HepG2 (cell line): Measurements from ENCODE around the gene LBX2. TPM values are rescaled to one million over a fixed set of nuclear protein-coding genes. Genes with fewer than 3 reads are reported as not detected.

ENCODE experiments used
- ELF3 ChIP-seq: IDR thresholded peaks from 2 replicates; pipeline ENCODE4 v1.6.1; 2016; ENCODE audit warnings: missing genetic modification reagents, missing compliant biosample characterization
- FOXA1 ChIP-seq, 2 experiments: fragments of 450-650 bp in 1 of 2; sonication (generic) in 1 of 2; formaldehyde crosslinking in 1 of 2; IDR thresholded peaks; 2 replicates each; pipeline versions ENCODE4 v1.4.0 to v1.6.1; 2016 to 2020; ENCODE audit warnings: missing genetic modification reagents in 1 of 2
- GLI4 ChIP-seq: sonication (generic); formaldehyde crosslinking; IDR thresholded peaks from 2 replicates; pipeline ENCODE4 v1.5.1; 2020; ENCODE audit warnings: missing genetic modification reagents, mild to moderate bottlenecking, moderate library complexity, borderline replicate concordance
- MAF1 ChIP-seq: sonication (generic); formaldehyde crosslinking; IDR thresholded peaks from 2 replicates; pipeline ENCODE4 v1.5.0; 2020; ENCODE audit warnings: missing genetic modification reagents, borderline replicate concordance
- MAFG ChIP-seq: sonication (generic); formaldehyde crosslinking; IDR thresholded peaks from 2 replicates; pipeline ENCODE4 v1.5.1; 2020; ENCODE audit warnings: mild to moderate bottlenecking, missing genetic modification reagents
- NFKB2 ChIP-seq: sonication (generic); formaldehyde crosslinking; IDR thresholded peaks from 2 replicates; pipeline ENCODE4 v1.4.0; 2020; ENCODE audit warnings: missing genetic modification reagents, borderline replicate concordance
- RBFOX2 ChIP-seq: fragments of 200-400 bp; formaldehyde crosslinking; IDR thresholded peaks from 2 replicates; pipeline ENCODE4 v1.6.1; 2017; ENCODE audit warnings: low read depth, mild to moderate bottlenecking, low read length
- ZNF160 ChIP-seq: sonication (generic); formaldehyde crosslinking; IDR thresholded peaks from 2 replicates; pipeline ENCODE4 v1.8.0; 2022; ENCODE audit warnings: mild to moderate bottlenecking, inconsistent platforms, missing genetic modification reagents
- ZNF292 ChIP-seq: sonication (generic); formaldehyde crosslinking; IDR thresholded peaks from 2 replicates; pipeline ENCODE4 v1.8.1; 2022; ENCODE audit warnings: mild to moderate bottlenecking, low read depth, missing genetic modification reagents, borderline replicate concordance
- ZNF543 ChIP-seq: sonication (generic); formaldehyde crosslinking; IDR thresholded peaks from 2 replicates; pipeline ENCODE4 v1.4.0; 2020; ENCODE audit warnings: mild to moderate bottlenecking, missing genetic modification reagents
- ZNF567 ChIP-seq: sonication (generic); formaldehyde crosslinking; IDR thresholded peaks from 2 replicates; pipeline ENCODE4 v1.8.1; 2023; ENCODE audit warnings: mild to moderate bottlenecking, missing genetic modification reagents, borderline replicate concordance
- polyA plus RNA-seq, 8 experiments: library from polyadenylated mRNA; depleted of rRNA in 3 of 8; stranded (reverse) in 7 of 8; unstranded in 1 of 8; fragments of >200 nt; fragmentation: Illumina TruSeq in 4 of 8; extraction: Trizol in 4 of 8; gene quantifications; 2 replicates each; pipeline versions ENCODE4 v1.2.1 to v1.2.3, GENCODE V29; 2011 to 2016; ENCODE audit warnings: low read depth in 4 of 8, missing spikeins in 1 of 8, mixed read lengths in 1 of 8; ENCODE audit not compliant: insufficient read depth in 1 of 8
- total RNA-seq, 5 experiments: library from RNA; depleted of rRNA; stranded (reverse); fragments of >200 nt; fragmentation: Illumina TruSeq; extraction: Trizol; gene quantifications; 2 replicates each; pipeline ENCODE4 v1.2.3, GENCODE V29; 2016; ENCODE audit warnings: low read depth in 1 of 5
- TF ChIP-seq, protein P1 (sequence below): sonication (generic); formaldehyde crosslinking; conservative IDR thresholded peaks from 2 replicates; pipeline ENCODE4 v1.4.0; 2020; ENCODE audit warnings: mild to moderate bottlenecking, missing genetic modification reagents, moderate library complexity
- TF ChIP-seq, protein P2 (sequence below): sonication (generic); formaldehyde crosslinking; IDR thresholded peaks from 2 replicates; pipeline ENCODE4 v1.5.0; 2020; ENCODE audit warnings: missing genetic modification reagents
- TF ChIP-seq, protein P3 (sequence below): sonication (generic); formaldehyde crosslinking; IDR thresholded peaks from 2 replicates; pipeline ENCODE4 v1.4.0; 2020; ENCODE audit warnings: mild to moderate bottlenecking, missing genetic modification reagents
- TF ChIP-seq, protein P4 (sequence below): sonication (generic); formaldehyde crosslinking; IDR thresholded peaks from 2 replicates; pipeline ENCODE4 v1.8.1; 2023; ENCODE audit warnings: mild to moderate bottlenecking, moderate library complexity, missing genetic modification reagents
- TF ChIP-seq, protein P5 (sequence below): sonication (generic); formaldehyde crosslinking; IDR thresholded peaks from 2 replicates; pipeline ENCODE4 v1.4.0; 2020; ENCODE audit warnings: missing genetic modification reagents
- TF ChIP-seq, protein P6 (sequence below): sonication (generic); formaldehyde crosslinking; IDR thresholded peaks from 2 replicates; pipeline ENCODE4 v1.8.0; 2022; ENCODE audit warnings: missing genetic modification reagents, mild to moderate bottlenecking, moderate library complexity, borderline replicate concordance

LBX2 gene
- total and polyA plus RNA-seq, 2 of the 13 experiments (the other 11 are each of a cell fraction or from before 2014, with no cell fraction given) = 6.4 to 8.1 TPM

DNA sequence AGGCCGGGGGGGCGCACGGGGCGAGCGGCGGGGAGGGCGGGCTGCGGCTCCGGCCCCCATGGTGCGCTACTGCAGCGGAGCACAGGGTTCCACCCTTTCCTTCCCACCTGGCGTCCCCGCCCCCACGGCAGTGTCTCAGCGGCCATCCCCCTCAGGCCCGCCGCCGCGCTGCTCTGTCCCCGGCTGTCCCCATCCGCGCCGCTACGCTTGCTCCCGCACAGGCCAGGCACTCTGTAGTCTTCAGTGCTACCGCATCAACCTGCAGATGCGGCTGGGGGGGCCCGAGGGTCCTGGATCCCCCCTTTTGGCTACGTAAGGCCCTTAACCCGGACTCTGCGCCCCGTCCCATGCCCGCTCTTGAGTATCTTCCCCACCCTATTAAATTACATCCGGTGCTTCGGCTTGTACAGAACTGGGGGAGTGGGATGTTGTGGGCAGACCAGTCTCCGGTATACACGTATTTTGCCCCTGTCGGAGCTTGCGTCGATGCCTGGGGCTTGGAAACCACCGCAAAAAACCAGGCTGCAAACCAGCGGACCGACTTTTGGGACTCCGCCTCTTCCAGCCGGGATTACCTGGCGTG, 41.8 kb downstream of the LBX2 start (continued):
- TF ChIP-seq, protein P1, sequence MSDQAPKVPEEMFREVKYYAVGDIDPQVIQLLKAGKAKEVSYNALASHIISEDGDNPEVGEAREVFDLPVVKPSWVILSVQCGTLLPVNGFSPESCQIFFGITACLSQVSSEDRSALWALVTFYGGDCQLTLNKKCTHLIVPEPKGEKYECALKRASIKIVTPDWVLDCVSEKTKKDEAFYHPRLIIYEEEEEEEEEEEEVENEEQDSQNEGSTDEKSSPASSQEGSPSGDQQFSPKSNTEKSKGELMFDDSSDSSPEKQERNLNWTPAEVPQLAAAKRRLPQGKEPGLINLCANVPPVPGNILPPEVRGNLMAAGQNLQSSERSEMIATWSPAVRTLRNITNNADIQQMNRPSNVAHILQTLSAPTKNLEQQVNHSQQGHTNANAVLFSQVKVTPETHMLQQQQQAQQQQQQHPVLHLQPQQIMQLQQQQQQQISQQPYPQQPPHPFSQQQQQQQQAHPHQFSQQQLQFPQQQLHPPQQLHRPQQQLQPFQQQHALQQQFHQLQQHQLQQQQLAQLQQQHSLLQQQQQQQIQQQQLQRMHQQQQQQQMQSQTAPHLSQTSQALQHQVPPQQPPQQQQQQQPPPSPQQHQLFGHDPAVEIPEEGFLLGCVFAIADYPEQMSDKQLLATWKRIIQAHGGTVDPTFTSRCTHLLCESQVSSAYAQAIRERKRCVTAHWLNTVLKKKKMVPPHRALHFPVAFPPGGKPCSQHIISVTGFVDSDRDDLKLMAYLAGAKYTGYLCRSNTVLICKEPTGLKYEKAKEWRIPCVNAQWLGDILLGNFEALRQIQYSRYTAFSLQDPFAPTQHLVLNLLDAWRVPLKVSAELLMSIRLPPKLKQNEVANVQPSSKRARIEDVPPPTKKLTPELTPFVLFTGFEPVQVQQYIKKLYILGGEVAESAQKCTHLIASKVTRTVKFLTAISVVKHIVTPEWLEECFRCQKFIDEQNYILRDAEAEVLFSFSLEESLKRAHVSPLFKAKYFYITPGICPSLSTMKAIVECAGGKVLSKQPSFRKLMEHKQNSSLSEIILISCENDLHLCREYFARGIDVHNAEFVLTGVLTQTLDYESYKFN = peak; percentile 56; the same call in 1 of the 2 replicates
- TF ChIP-seq NFKB2 (CRISPR knock-in tag) (peak; percentile 87; the same call in 1 of the 2 replicates), ZNF543 (0 out of 2 replicates have a peak, but pooled peaks have one; percentile 79), MAF1 (peak; percentile 52; the same call in 1 of the 2 replicates), ZNF567 (CRISPR knock-in tag) (no peak), MAFG (no peak), ZNF160 (CRISPR knock-in tag) (no peak), RBFOX2 (peak; percentile 85), ZNF292 (CRISPR knock-in tag) (0 out of 2 replicates have a peak, but pooled peaks have one; percentile 2), GLI4 (CRISPR knock-in tag) (peak; percentile 28; the same call in 1 of the 2 replicates), FOXA1 (IDR thresholded peaks at IDR 0.05) (no peak), FOXA1 (CRISPR knock-in tag; IDR thresholded peaks at IDR 0.05) (peak; percentile 37; the same call in 1 of the 2 replicates), ELF3 (CRISPR knock-in tag) (peak; percentile 65; the same call in 1 of the 2 replicates)
- TF ChIP-seq, protein P2, sequence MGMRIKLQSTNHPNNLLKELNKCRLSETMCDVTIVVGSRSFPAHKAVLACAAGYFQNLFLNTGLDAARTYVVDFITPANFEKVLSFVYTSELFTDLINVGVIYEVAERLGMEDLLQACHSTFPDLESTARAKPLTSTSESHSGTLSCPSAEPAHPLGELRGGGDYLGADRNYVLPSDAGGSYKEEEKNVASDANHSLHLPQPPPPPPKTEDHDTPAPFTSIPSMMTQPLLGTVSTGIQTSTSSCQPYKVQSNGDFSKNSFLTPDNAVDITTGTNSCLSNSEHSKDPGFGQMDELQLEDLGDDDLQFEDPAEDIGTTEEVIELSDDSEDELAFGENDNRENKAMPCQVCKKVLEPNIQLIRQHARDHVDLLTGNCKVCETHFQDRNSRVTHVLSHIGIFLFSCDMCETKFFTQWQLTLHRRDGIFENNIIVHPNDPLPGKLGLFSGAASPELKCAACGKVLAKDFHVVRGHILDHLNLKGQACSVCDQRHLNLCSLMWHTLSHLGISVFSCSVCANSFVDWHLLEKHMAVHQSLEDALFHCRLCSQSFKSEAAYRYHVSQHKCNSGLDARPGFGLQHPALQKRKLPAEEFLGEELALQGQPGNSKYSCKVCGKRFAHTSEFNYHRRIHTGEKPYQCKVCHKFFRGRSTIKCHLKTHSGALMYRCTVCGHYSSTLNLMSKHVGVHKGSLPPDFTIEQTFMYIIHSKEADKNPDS (CRISPR knock-in tag) = peak; percentile 60; the same call in 1 of the 2 replicates
- TF ChIP-seq, protein P3, sequence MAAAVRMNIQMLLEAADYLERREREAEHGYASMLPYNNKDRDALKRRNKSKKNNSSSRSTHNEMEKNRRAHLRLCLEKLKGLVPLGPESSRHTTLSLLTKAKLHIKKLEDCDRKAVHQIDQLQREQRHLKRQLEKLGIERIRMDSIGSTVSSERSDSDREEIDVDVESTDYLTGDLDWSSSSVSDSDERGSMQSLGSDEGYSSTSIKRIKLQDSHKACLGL (CRISPR knock-in tag) = peak; percentile 64
- TF ChIP-seq, protein P4, sequence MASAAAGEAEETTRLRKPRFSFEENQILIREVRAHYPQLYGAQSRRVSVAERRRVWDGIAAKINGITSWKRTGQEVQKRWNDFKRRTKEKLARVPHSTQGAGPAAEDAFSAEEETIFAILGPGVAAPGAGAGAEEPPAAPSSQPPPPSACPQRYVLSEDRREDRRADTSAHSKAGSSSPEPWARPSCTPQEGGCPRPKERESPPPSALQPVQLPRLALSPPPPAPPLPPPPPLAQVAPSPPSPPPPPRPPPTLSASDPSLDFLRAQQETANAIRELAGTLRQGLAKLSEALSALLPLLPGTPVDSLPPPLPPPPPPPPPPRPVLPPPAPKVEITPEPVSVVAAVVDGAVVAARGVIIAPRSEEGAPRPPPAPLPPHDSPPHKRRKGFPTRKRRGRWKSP (CRISPR knock-in tag) = peak; percentile 74; the same call in 1 of the 2 replicates
- TF ChIP-seq, protein P5, sequence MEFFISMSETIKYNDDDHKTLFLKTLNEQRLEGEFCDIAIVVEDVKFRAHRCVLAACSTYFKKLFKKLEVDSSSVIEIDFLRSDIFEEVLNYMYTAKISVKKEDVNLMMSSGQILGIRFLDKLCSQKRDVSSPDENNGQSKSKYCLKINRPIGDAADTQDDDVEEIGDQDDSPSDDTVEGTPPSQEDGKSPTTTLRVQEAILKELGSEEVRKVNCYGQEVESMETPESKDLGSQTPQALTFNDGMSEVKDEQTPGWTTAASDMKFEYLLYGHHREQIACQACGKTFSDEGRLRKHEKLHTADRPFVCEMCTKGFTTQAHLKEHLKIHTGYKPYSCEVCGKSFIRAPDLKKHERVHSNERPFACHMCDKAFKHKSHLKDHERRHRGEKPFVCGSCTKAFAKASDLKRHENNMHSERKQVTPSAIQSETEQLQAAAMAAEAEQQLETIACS (CRISPR knock-in tag) = no peak
- TF ChIP-seq, protein P6, sequence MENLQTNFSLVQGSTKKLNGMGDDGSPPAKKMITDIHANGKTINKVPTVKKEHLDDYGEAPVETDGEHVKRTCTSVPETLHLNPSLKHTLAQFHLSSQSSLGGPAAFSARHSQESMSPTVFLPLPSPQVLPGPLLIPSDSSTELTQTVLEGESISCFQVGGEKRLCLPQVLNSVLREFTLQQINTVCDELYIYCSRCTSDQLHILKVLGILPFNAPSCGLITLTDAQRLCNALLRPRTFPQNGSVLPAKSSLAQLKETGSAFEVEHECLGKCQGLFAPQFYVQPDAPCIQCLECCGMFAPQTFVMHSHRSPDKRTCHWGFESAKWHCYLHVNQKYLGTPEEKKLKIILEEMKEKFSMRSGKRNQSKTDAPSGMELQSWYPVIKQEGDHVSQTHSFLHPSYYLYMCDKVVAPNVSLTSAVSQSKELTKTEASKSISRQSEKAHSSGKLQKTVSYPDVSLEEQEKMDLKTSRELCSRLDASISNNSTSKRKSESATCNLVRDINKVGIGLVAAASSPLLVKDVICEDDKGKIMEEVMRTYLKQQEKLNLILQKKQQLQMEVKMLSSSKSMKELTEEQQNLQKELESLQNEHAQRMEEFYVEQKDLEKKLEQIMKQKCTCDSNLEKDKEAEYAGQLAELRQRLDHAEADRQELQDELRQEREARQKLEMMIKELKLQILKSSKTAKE (CRISPR knock-in tag) = peak; percentile 48
